Pancreas (tissue), 10 donors: Measurements from ENCODE around the gene SORCS3. TPM values are rescaled to one million over a fixed set of nuclear protein-coding genes. Genes with fewer than 3 reads are reported as not detected.

ENCODE experiments used
- ATAC-seq, 4 donors: fragments of 200-7000 bp; cut with Tn5 transposase; one replicate each; pipeline versions ENCODE4 v1.8.0 to v1.9.1; 2020; ENCODE audit warnings: mild to moderate bottlenecking in 4 of 4, moderate library complexity in 4 of 4
- DNase-seq, 6 donors: peaks; one replicate each; pipeline ENCODE4 v3.0.0-alpha.2; 2020
- FAIRE-seq: peaks from 2 replicates; lab custom pipeline; 2012; peaks lifted over from hg19 to GRCh38; lab: Jason Lieb, UNC
- H3K27ac ChIP-seq, 4 donors: fragments of 200-600 bp; sonication (generic); 1 replicate in 3 of 4; 2 replicates in 1 of 4; pipeline versions ENCODE4 v1.5.0 to v1.8.0; 2020
- H3K27me3 ChIP-seq, 4 donors: fragments of 200-600 bp; one replicate each; pipeline ENCODE4 v1.8.0; 2021
- H3K36me3 ChIP-seq, 3 donors: fragments of 200-600 bp; sonication (generic) in 1 of 3; one replicate each; pipeline versions ENCODE4 v1.5.0 to v1.8.0; 2020 to 2021
- H3K4me1 ChIP-seq, 3 donors: fragments of 200-600 bp; one replicate each; pipeline ENCODE4 v1.8.0; 2021
- H3K4me3 ChIP-seq, 4 donors: fragments of 200-600 bp; sonication (generic) in 2 of 4; one replicate each; pipeline versions ENCODE4 v1.5.0 to v1.8.0; 2020 to 2021
- H3K9me3 ChIP-seq, 4 donors: fragments of 200-600 bp; one replicate each; pipeline ENCODE4 v1.8.0; 2021
- WGBS, 2 donors: extraction: QIAGEN DNeasy Blood & Tissue Kit; methylation state at CpG; one replicate each; pipeline ENCODE4 v1.1.7; 2013; 5-methylcytosine and 5-hydroxymethylcytosine counted together
- intact Hi-C, 3 donors: fragments of 100-400 bp; cut with DNase I; formaldehyde crosslinking; loops; one replicate each; pipeline versions ENCODE4 v1.11.1 to v1.14.2; 2022
- polyA plus RNA-seq, 2 donors: library from polyadenylated mRNA; stranded (reverse); fragments of 200-250 nt; gene quantifications; one replicate each; pipeline ENCODE4 v1.2.3, GENCODE V29; 2013
- total RNA-seq, 6 donors: library from RNA; stranded (reverse); fragmentation: NEBNext Ultra II Directional in 4 of 6; extraction: Animal tissue kit (Norgen Biotek cat#: 25700) in 4 of 6; gene quantifications; one replicate each; pipeline versions ENCODE4 v1.2.1 to v1.2.4, GENCODE V29; 2021 to 2023
- TF ChIP-seq, protein P1 (sequence below), 4 donors: fragments of 200-600 bp; sonication (generic) in 3 of 4; IDR thresholded peaks; one replicate each; pipeline versions ENCODE4 v1.5.0 to v1.8.0; 2021; ENCODE audit warnings: antibody characterized with exemption in 4 of 4
- donor health status: healthy with polysubstance abuse.
- donor health status: DM: no; HTN: no; CAD: no; lungs with moderate emphysema.
- donor health status: DM: no; HTN: no; CAD: no.
- donor health status: control.
- donor health status: control.
- donor health status: Bipolar disorder and iron deficiency.
- donor health status: DM: yes; HTN: yes; CAD: no.
- donor health status: DM: no; HTN: no; CAD: no.
- donor health status: DM: no; HTN: no; CAD: no.
- donor health status: DM: yes; HTN: yes; CAD: no.

Gene SORCS3
- total and polyA plus RNA-seq, 8 donors, result 0.02 TPM; not detected in 7

DNA sequence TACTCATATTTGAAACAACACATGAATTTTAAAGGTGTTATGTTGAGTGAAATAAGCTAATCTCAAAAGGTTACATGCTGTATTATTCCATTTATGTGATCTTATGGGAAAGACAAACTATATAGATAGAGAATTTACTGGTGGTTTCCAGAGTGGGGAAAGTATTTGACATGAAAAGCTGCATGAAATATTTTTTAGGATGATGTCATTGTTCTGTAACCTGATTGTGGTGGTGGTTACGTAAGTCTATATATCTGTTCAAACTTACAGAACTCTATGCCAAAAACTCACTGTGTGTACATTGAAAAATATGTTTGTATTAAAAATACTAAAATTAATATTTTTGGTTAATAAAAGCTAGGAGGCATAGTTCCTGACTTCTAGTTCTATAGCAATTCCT is 453.0 kb downstream of the SORCS3 start:
- intact Hi-C loops, result no loop called here
- no peaks in the 10 kb centered on the region for H3K4me1 ChIP-seq
- ATAC-seq (no peak), FAIRE-seq (no peak), DNase-seq (no peak)
- H3K4me3 ChIP-seq, result no peak overlapping the region
- no peak overlapping the region for H3K27ac ChIP-seq
- WGBS, 2 donors, result 83 to 92% methylated on average over 1 of the region's 1 CpG
- TF ChIP-seq, protein P1, sequence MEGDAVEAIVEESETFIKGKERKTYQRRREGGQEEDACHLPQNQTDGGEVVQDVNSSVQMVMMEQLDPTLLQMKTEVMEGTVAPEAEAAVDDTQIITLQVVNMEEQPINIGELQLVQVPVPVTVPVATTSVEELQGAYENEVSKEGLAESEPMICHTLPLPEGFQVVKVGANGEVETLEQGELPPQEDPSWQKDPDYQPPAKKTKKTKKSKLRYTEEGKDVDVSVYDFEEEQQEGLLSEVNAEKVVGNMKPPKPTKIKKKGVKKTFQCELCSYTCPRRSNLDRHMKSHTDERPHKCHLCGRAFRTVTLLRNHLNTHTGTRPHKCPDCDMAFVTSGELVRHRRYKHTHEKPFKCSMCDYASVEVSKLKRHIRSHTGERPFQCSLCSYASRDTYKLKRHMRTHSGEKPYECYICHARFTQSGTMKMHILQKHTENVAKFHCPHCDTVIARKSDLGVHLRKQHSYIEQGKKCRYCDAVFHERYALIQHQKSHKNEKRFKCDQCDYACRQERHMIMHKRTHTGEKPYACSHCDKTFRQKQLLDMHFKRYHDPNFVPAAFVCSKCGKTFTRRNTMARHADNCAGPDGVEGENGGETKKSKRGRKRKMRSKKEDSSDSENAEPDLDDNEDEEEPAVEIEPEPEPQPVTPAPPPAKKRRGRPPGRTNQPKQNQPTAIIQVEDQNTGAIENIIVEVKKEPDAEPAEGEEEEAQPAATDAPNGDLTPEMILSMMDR (IDR thresholded peaks at IDR 0.05), result no peak
- no peaks in the 10 kb centered on the region for H3K9me3 ChIP-seq
- no peaks in the 10 kb centered on the region for H3K36me3 ChIP-seq
- H3K27me3 ChIP-seq, result no peaks in the 10 kb centered on the region

DNA sequence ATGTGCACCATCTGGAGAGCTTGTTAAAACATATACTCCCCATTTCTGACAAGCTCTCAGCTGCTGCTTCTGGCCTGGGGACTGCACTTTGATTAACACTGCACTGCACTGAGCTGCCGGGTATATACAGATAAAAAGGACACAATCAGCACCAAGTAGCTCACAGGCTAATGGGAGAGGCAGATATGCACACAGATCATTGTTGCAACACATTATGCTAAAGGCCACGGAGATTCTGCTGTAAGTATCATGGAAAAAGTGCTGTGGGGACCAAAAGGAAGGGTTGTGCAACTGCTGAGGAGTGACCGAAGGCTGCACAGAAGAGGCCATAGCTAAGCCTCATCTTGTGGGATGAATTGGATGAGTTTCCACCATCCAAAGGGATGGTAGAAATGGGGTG is 455.2 kb downstream of the SORCS3 start:
- Histone ChIP-seq H3K27ac (no peak overlapping the region), H3K27me3 (no peaks in the 10 kb centered on the region), H3K36me3 (no peaks in the 10 kb centered on the region), H3K4me1 (no peaks in the 10 kb centered on the region), H3K9me3 (no peaks in the 10 kb centered on the region), H3K4me3 (no peak overlapping the region)
- DNase-seq (no peak), ATAC-seq (no peak), FAIRE-seq (no peak)
- intact Hi-C loops, result no loop called here
- TF ChIP-seq, protein P1 (IDR thresholded peaks at IDR 0.05), result no peak
- WGBS, 2 donors, result 55 to 60% methylated on average over 3 of the region's 3 CpGs

GRCh38 chr10:105102977-105103376 is 461.9 kb downstream of the SORCS3 start:
- Histone ChIP-seq H3K9me3 (no peaks in the 10 kb centered on the region), H3K36me3 (no peaks in the 10 kb centered on the region), H3K27ac (no peak overlapping the region), H3K4me1 (no peaks in the 10 kb centered on the region), H3K27me3 (no peaks in the 10 kb centered on the region), H3K4me3 (no peak overlapping the region)
- TF ChIP-seq, protein P1 (IDR thresholded peaks at IDR 0.05), result no peak
- no peak for DNase-seq
- 59 to 67% methylated on average over 6 of the region's 6 CpGs for WGBS, 2 donors
- ATAC-seq, result no peak
- intact Hi-C loops, result no loop called here
- no peak for FAIRE-seq

GRCh38 chr10:105104297-105104696 is 463.2 kb downstream of the SORCS3 start:
- no peaks in the 10 kb centered on the region for H3K36me3 ChIP-seq
- ATAC-seq (no peak), FAIRE-seq (no peak), DNase-seq (no peak)
- WGBS, 2 donors, result 54 to 64% methylated on average over 2 of the region's 2 CpGs
- no peak overlapping the region for H3K4me3 ChIP-seq
- intact Hi-C loops, result no loop called here
- TF ChIP-seq, protein P1 (IDR thresholded peaks at IDR 0.05), result no peak
- H3K9me3 ChIP-seq, result no peaks in the 10 kb centered on the region
- no peaks in the 10 kb centered on the region for H3K27me3 ChIP-seq
- H3K4me1 ChIP-seq, result no peaks in the 10 kb centered on the region
- H3K27ac ChIP-seq, result no peak overlapping the region

DNA sequence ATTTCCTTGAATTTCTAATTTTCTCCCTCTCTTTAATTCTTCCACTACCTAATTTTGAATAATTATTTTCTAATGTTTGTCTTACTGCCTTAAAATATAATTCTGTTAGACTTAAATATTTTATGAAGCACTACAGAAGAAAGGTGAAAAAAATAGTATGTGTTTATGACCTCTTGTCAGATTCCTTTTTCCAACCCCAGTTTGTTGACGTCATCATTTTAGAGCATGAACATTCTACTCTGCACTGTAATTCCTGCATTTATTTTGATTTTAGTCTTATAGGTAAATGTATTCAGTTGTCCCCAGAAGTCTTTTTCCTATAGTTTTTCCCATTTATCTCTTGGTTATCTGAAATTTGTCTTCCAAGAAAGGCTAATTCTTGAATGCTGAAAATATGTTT is 468.1 kb downstream of the SORCS3 start:
- Histone ChIP-seq H3K27me3 (no peaks in the 10 kb centered on the region), H3K27ac (no peak overlapping the region), H3K36me3 (no peaks in the 10 kb centered on the region), H3K4me3 (no peak overlapping the region), H3K9me3 (no peaks in the 10 kb centered on the region), H3K4me1 (no peaks in the 10 kb centered on the region)
- no peak for FAIRE-seq
- no peak for ATAC-seq
- no peak for DNase-seq
- WGBS, 2 donors, result 78 to 95% methylated on average over 1 of the region's 1 CpG
- intact Hi-C loops, result no loop called here
- TF ChIP-seq, protein P1 (IDR thresholded peaks at IDR 0.05), result no peak
